A673 (cell line): ENCODE measurements around the gene DLX1. TPM values are rescaled to one million over a fixed set of nuclear protein-coding genes. Genes with fewer than 3 reads are reported as not detected.

Experiments
- BruUV-seq: library from RNA; stranded (reverse); fragments of 400-500 nt; replicated peaks from 2 replicates; lab custom pipeline; 2021; lab: Mats Ljungman, UMichigan
- CTCF ChIA-PET: fragments of 300-600 bp; sonication (Branson Sonifier 250); formaldehyde crosslinking; loops from one replicate; lab custom pipeline; 2022; ENCODE audit warnings: antibody characterized with exemption; lab: Charles Lee
- POLR2A ChIA-PET: fragments of 300-600 bp; sonication (Branson Sonifier 250); formaldehyde crosslinking; loops from one replicate; lab custom pipeline; 2022; ENCODE audit warnings: antibody characterized with exemption; ENCODE audit not compliant: low non-redundant PET; lab: Charles Lee
- DNase-seq: peaks from one replicate; pipeline ENCODE4 v3.0.0-alpha.2; 2015; ENCODE audit warnings: low spot score
- H3K27ac ChIP-seq: fragments of 200-600 bp; sonication (generic); 2 replicates; pipeline ENCODE4 v1.5.1; 2016; ENCODE audit warnings: mixed run types, low read depth, mild to moderate bottlenecking, mixed read lengths, antibody characterized with exemption, low read length; ENCODE audit not compliant: poor library complexity, severe bottlenecking
- H3K27me3 ChIP-seq: fragments of 200-600 bp; sonication (generic); replicated peaks from 2 replicates; pipeline ENCODE4 v1.6.1; 2017; ENCODE audit warnings: mixed run types, low read depth, mild to moderate bottlenecking, mixed read lengths, antibody characterized with exemption, low read length; ENCODE audit not compliant: insufficient read depth, poor library complexity
- H3K36me3 ChIP-seq: fragments of 200-600 bp; sonication (generic); 2 replicates; pipeline ENCODE4 v1.6.1; 2016; ENCODE audit warnings: mixed run types, mild to moderate bottlenecking, mixed read lengths, antibody characterized with exemption, low read length; ENCODE audit not compliant: insufficient read depth, poor library complexity, severe bottlenecking
- H3K4me1 ChIP-seq: fragments of 200-600 bp; sonication (generic); 2 replicates; pipeline ENCODE4 v1.6.1; 2017; ENCODE audit warnings: mixed run types, mild to moderate bottlenecking, mixed read lengths, antibody characterized with exemption, low read length; ENCODE audit not compliant: insufficient read depth, poor library complexity, severe bottlenecking
- H3K4me3 ChIP-seq: fragments of 200-600 bp; sonication (generic); 2 replicates; pipeline ENCODE4 v1.5.1; 2016; ENCODE audit warnings: low read depth, mixed run types, mild to moderate bottlenecking, mixed read lengths, low read length; ENCODE audit not compliant: poor library complexity, severe bottlenecking
- H3K9me3 ChIP-seq: fragments of 200-600 bp; sonication (generic); 2 replicates; pipeline ENCODE4 v1.6.1; 2016; ENCODE audit warnings: mixed run types, low read depth, mild to moderate bottlenecking, mixed read lengths, antibody characterized with exemption, low read length; ENCODE audit not compliant: poor library complexity, severe bottlenecking
- EZH2 ChIP-seq: fragments of 200-600 bp; sonication (generic); IDR thresholded peaks from 2 replicates; pipeline ENCODE4 v1.6.1; 2017; ENCODE audit warnings: borderline replicate concordance, low read depth, mild to moderate bottlenecking, mixed read lengths, antibody characterized with exemption, low read length; ENCODE audit not compliant: poor library complexity, severe bottlenecking
- intact Hi-C: fragments of 100-400 bp; cut with micrococcal nuclease; formaldehyde crosslinking; loops from one replicate; pipeline ENCODE4 v1.10.0; 2022; ENCODE audit not compliant: unreplicated experiment
- total RNA-seq: library from RNA; stranded (reverse); gene quantifications from 2 replicates; pipeline ENCODE4 v1.2.3, GENCODE V29; 2021
- TF ChIP-seq, protein P1 (sequence below): fragments of 300-800, 200-600 bp; sonication (generic); conservative IDR thresholded peaks from 2 replicates; pipeline ENCODE4 v1.5.1; 2017; ENCODE audit warnings: low read depth, mild to moderate bottlenecking, antibody characterized with exemption, low read length, moderate library complexity, mixed read lengths

The DLX1 gene
- total RNA-seq, 1 experiment from 2014 or later: 33.2 TPM

- H3K27ac ChIP-seq: no peak overlapping the region
- no peak overlapping the region for H3K4me3 ChIP-seq
- H3K4me1 ChIP-seq: peaks cover 14% of the 10 kb centered on the region
- no peaks in the 10 kb centered on the region for H3K27me3 ChIP-seq
- H3K36me3 ChIP-seq: no peaks in the 10 kb centered on the region
- intact Hi-C loops: loop anchor here (10.0 kb wide), 1 partner anchor 1133 kb away; no protein-coding TSS in a partner anchor
- H3K9me3 ChIP-seq: no peaks in the 10 kb centered on the region
- ChIA-PET CTCF (interaction anchor here (2.0 kb wide), 1 partner anchor 404 kb away, joined by 15 read pairs; no protein-coding TSS in a partner anchor), POLR2A (no interaction called here)
- TF ChIP-seq, protein P1, sequence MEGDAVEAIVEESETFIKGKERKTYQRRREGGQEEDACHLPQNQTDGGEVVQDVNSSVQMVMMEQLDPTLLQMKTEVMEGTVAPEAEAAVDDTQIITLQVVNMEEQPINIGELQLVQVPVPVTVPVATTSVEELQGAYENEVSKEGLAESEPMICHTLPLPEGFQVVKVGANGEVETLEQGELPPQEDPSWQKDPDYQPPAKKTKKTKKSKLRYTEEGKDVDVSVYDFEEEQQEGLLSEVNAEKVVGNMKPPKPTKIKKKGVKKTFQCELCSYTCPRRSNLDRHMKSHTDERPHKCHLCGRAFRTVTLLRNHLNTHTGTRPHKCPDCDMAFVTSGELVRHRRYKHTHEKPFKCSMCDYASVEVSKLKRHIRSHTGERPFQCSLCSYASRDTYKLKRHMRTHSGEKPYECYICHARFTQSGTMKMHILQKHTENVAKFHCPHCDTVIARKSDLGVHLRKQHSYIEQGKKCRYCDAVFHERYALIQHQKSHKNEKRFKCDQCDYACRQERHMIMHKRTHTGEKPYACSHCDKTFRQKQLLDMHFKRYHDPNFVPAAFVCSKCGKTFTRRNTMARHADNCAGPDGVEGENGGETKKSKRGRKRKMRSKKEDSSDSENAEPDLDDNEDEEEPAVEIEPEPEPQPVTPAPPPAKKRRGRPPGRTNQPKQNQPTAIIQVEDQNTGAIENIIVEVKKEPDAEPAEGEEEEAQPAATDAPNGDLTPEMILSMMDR: no peak
- DNase-seq: no peak
- no TSS peak for BruUV-seq
Observed at GRCh38 chr2:172107690-172108586, 22.6 kb downstream of the DLX1 start.

- no peak for TF ChIP-seq EZH2
- TF ChIP-seq, protein P1: no peak
- intact Hi-C loops: loop anchor here (10.0 kb wide), 1 partner anchor 1134 kb away; no protein-coding TSS in a partner anchor
- no peak for DNase-seq
- no peak overlapping the region for H3K4me3 ChIP-seq
- no TSS peak for BruUV-seq
- H3K9me3 ChIP-seq: no peaks in the 10 kb centered on the region
- no peaks in the 10 kb centered on the region for H3K36me3 ChIP-seq
- H3K4me1 ChIP-seq: peaks cover 15% of the 10 kb centered on the region
- CTCF ChIA-PET: interaction anchor here (0.6 kb wide), 1 partner anchor 289 kb away, joined by 3 read pairs; no protein-coding TSS in a partner anchor
- POLR2A ChIA-PET: no interaction called here
- no peaks in the 10 kb centered on the region for H3K27me3 ChIP-seq
- H3K27ac ChIP-seq: no peak overlapping the region
Observed at GRCh38 chr2:172108587-172108930, 23.3 kb downstream of the DLX1 start.

DNA sequence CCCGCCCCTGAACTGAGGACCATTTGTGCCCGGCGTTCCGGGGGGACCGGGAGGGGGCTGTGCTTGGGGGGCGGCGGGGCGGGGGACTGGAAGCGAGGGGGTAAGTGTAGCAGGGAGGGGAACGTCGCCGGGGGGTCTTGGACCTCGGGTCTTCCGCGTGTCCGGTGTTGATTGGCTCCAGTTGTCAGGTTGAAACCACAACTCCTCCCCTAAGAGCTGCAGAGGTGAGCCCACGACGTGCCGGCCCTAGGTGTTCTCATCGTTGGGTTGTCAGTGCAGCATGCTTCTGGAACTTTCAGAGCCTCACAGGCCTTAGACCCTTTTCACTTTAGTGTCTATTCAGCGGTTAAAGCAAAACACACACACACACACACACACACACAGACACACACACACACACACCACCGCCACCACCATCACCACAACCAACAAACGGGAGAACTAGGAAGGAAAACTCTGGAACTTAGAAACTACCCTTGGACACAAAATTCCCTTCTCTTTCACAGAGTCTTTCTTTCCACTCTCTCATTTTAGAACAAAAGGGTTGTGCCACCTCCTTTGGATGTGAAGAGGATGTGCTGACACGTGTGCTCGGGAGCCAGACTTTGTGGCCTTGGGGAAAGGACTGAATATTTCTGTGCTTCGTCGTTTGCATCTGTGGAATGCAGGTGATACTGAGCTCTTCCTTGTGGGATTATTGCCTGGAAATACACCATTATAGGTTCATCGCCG, 24.1 kb downstream of the DLX1 start:
- no peak overlapping the region for H3K27ac ChIP-seq
- CTCF ChIA-PET: interaction anchor here (0.6 kb wide), 1 partner anchor 290 kb away, joined by 3 read pairs; no protein-coding TSS in a partner anchor
- TF ChIP-seq EZH2: no peak
- TF ChIP-seq, protein P1: no peak
- POLR2A ChIA-PET: no interaction called here
- no peaks in the 10 kb centered on the region for H3K36me3 ChIP-seq
- no peaks in the 10 kb centered on the region for H3K27me3 ChIP-seq
- no TSS peak for BruUV-seq
- intact Hi-C loops: loop anchor here (10.0 kb wide), 1 partner anchor 1135 kb away; no protein-coding TSS in a partner anchor
- H3K4me1 ChIP-seq: peaks cover 10% of the 10 kb centered on the region
- no peak overlapping the region for H3K4me3 ChIP-seq
- no peak for DNase-seq
- H3K9me3 ChIP-seq: no peaks in the 10 kb centered on the region
